K562 (cell line): ENCODE data around the gene FABP7. TPM values are rescaled to one million over a fixed set of nuclear protein-coding genes. Genes with fewer than 3 reads are reported as not detected.

Experiments
- COPS2 ChIP-seq: fragments of 450-650 bp; conservative IDR thresholded peaks from 2 replicates; pipeline ENCODE4 v1.6.1; 2016; ENCODE audit warnings: mild to moderate bottlenecking, moderate library complexity
- ESRRA ChIP-seq: fragments of 450-650 bp; IDR thresholded peaks from 2 replicates; pipeline ENCODE4 v1.6.1; 2014; ENCODE audit warnings: low read depth, mild to moderate bottlenecking, moderate library complexity, borderline replicate concordance
- NFATC3 ChIP-seq: fragments of 450-650 bp; IDR thresholded peaks from 2 replicates; pipeline ENCODE4 v1.6.1; 2017; ENCODE audit warnings: mild to moderate bottlenecking
- POLR2AphosphoS2 ChIP-seq: IDR thresholded peaks from 2 replicates; pipeline ENCODE4 v1.6.1; 2012; ENCODE audit warnings: low read length, improper control_type of control experiment
- POLR3G ChIP-seq: IDR thresholded peaks from 2 replicates; pipeline ENCODE4 v1.6.1; 2011; ENCODE audit not compliant: insufficient read length, insufficient replicate concordance; ENCODE audit errors: extremely low read depth
- PURB ChIP-seq: sonication (generic); formaldehyde crosslinking; IDR thresholded peaks from 2 replicates; pipeline ENCODE4 v1.9.0; 2021; ENCODE audit warnings: low read depth, mild to moderate bottlenecking, missing genetic modification reagents
- RFX5 ChIP-seq: IDR thresholded peaks from 2 replicates; pipeline ENCODE4 v1.6.1; 2011; ENCODE audit warnings: low read depth, mild to moderate bottlenecking, improper control_type of control experiment, low read length
- YBX1 ChIP-seq: fragments of 450-650 bp; IDR thresholded peaks from 2 replicates; pipeline ENCODE4 v1.7.1; 2016; ENCODE audit warnings: mild to moderate bottlenecking
- ZNF224 ChIP-seq: sonication (generic); formaldehyde crosslinking; IDR thresholded peaks from 2 replicates; pipeline ENCODE4 v1.8.0; 2022; ENCODE audit warnings: mild to moderate bottlenecking, missing genetic modification reagents
- polyA plus RNA-seq, 8 experiments: library from polyadenylated mRNA; depleted of rRNA in 4 of 8; stranded (reverse) in 5 of 8; unstranded in 3 of 8; fragments of >200 nt; fragmentation: Nextera tagmentation in 2 of 8; fragmentation: Illumina TruSeq in 1 of 8; extraction: Ambion mirVana in 2 of 8; extraction: Trizol in 1 of 8; gene quantifications; 2 replicates each; pipeline versions ENCODE4 v1.2.1 to v1.2.3, GENCODE V29; 2011 to 2014; ENCODE audit warnings: inconsistent platforms in 1 of 8, missing spikeins in 1 of 8
- total RNA-seq, 7 experiments: library from RNA; depleted of rRNA in 6 of 7; stranded (reverse); fragments of >200 nt in 6 of 7; fragmentation: Illumina TruSeq in 2 of 7; extraction: Trizol in 2 of 7; gene quantifications; 2 replicates each; pipeline versions ENCODE4 v1.2.1 to v1.2.3, GENCODE V29; 2011 to 2021; ENCODE audit warnings: low replicate concordance in 1 of 7
- TF ChIP-seq, protein P1 (sequence below), 2 experiments: fragments of 450-650 bp; conservative IDR thresholded peaks; 2 replicates each; pipeline ENCODE4 v1.6.1; 2017; ENCODE audit warnings: mild to moderate bottlenecking in 2 of 2, moderate library complexity in 2 of 2
- TF ChIP-seq, protein P2 (sequence below), 2 experiments: fragments of 450-650 bp; IDR thresholded peaks; 2 replicates each; pipeline ENCODE4 v1.6.1; 2018; ENCODE audit warnings: mild to moderate bottlenecking in 2 of 2, low read depth in 1 of 2; ENCODE audit not compliant: partially characterized antibody in 2 of 2
- TF ChIP-seq, protein P3 (sequence below): sonication (generic); formaldehyde crosslinking; IDR thresholded peaks from 2 replicates; pipeline ENCODE4 v1.8.0; 2023; ENCODE audit warnings: mild to moderate bottlenecking, missing genetic modification reagents

Gene FABP7
- total and polyA plus RNA-seq, 9 of the 15 experiments (the other 6 are each of a cell fraction or from before 2014, with no cell fraction given) = 0.07 to 0.14 TPM; not detected in 7

DNA sequence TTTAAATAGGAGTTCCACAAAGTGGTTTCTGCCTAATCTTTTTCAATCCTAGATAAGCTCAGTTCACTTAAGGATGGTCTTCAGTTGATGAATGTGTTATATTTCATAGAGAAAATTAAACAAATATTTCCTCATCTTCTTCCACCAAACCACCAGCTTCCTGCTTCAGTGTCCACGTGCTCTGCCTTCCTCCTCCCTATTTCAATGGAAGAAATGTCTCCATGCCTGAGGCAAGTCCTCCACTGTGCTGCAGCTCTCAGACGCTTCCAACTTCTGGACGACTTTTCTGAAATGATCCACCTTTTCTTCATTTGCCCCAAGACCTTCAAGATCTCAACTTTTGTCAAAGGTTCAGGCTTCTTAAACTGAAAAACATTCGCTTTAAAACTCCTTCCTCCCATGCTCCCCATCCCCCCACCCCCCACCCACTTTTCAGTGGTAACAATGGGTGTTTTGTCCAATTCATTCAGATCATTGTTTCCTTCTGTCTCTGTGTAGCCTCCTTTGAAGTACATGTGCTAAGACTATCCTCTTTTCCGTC, 25.3 kb upstream of the FABP7 start (continued):
- TF ChIP-seq, protein P1, sequence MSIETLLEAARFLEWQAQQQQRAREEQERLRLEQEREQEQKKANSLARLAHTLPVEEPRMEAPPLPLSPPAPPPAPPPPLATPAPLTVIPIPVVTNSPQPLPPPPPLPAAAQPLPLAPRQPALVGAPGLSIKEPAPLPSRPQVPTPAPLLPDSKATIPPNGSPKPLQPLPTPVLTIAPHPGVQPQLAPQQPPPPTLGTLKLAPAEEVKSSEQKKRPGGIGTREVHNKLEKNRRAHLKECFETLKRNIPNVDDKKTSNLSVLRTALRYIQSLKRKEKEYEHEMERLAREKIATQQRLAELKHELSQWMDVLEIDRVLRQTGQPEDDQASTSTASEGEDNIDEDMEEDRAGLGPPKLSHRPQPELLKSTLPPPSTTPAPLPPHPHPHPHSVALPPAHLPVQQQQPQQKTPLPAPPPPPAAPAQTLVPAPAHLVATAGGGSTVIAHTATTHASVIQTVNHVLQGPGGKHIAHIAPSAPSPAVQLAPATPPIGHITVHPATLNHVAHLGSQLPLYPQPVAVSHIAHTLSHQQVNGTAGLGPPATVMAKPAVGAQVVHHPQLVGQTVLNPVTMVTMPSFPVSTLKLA (conservative IDR thresholded peaks at IDR 0.05) = no peak
- TF ChIP-seq, protein P2, sequence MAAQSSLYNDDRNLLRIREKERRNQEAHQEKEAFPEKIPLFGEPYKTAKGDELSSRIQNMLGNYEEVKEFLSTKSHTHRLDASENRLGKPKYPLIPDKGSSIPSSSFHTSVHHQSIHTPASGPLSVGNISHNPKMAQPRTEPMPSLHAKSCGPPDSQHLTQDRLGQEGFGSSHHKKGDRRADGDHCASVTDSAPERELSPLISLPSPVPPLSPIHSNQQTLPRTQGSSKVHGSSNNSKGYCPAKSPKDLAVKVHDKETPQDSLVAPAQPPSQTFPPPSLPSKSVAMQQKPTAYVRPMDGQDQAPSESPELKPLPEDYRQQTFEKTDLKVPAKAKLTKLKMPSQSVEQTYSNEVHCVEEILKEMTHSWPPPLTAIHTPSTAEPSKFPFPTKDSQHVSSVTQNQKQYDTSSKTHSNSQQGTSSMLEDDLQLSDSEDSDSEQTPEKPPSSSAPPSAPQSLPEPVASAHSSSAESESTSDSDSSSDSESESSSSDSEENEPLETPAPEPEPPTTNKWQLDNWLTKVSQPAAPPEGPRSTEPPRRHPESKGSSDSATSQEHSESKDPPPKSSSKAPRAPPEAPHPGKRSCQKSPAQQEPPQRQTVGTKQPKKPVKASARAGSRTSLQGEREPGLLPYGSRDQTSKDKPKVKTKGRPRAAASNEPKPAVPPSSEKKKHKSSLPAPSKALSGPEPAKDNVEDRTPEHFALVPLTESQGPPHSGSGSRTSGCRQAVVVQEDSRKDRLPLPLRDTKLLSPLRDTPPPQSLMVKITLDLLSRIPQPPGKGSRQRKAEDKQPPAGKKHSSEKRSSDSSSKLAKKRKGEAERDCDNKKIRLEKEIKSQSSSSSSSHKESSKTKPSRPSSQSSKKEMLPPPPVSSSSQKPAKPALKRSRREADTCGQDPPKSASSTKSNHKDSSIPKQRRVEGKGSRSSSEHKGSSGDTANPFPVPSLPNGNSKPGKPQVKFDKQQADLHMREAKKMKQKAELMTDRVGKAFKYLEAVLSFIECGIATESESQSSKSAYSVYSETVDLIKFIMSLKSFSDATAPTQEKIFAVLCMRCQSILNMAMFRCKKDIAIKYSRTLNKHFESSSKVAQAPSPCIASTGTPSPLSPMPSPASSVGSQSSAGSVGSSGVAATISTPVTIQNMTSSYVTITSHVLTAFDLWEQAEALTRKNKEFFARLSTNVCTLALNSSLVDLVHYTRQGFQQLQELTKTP (IDR thresholded peaks at IDR 0.05; ENCODE audit: low read depth in 1 of 2, partially characterized antibody in 2 of 2) = no peak
- no peak for TF ChIP-seq ESRRA
- TF ChIP-seq COPS2 = no peak
- TF ChIP-seq POLR3G = no peak
- no peak for TF ChIP-seq ZNF224 (CRISPR knock-in tag)
- no peak for TF ChIP-seq YBX1
- TF ChIP-seq POLR2AphosphoS2 = no peak
- TF ChIP-seq PURB (CRISPR knock-in tag) = no peak
- TF ChIP-seq NFATC3 = no peak
- TF ChIP-seq RFX5 = no peak
- TF ChIP-seq, protein P3, sequence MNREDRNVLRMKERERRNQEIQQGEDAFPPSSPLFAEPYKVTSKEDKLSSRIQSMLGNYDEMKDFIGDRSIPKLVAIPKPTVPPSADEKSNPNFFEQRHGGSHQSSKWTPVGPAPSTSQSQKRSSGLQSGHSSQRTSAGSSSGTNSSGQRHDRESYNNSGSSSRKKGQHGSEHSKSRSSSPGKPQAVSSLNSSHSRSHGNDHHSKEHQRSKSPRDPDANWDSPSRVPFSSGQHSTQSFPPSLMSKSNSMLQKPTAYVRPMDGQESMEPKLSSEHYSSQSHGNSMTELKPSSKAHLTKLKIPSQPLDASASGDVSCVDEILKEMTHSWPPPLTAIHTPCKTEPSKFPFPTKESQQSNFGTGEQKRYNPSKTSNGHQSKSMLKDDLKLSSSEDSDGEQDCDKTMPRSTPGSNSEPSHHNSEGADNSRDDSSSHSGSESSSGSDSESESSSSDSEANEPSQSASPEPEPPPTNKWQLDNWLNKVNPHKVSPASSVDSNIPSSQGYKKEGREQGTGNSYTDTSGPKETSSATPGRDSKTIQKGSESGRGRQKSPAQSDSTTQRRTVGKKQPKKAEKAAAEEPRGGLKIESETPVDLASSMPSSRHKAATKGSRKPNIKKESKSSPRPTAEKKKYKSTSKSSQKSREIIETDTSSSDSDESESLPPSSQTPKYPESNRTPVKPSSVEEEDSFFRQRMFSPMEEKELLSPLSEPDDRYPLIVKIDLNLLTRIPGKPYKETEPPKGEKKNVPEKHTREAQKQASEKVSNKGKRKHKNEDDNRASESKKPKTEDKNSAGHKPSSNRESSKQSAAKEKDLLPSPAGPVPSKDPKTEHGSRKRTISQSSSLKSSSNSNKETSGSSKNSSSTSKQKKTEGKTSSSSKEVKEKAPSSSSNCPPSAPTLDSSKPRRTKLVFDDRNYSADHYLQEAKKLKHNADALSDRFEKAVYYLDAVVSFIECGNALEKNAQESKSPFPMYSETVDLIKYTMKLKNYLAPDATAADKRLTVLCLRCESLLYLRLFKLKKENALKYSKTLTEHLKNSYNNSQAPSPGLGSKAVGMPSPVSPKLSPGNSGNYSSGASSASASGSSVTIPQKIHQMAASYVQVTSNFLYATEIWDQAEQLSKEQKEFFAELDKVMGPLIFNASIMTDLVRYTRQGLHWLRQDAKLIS (CRISPR knock-in tag) = no peak
